UCSD-AML1 (cell line): ENCODE results near the gene SMAD3.

Experiments used
- DNase-seq: peaks from one replicate; lab custom pipeline; 2025; ENCODE audit not compliant: unreplicated experiment; lab: John Stamatoyannopoulos, UW

The SMAD3 gene

DNA sequence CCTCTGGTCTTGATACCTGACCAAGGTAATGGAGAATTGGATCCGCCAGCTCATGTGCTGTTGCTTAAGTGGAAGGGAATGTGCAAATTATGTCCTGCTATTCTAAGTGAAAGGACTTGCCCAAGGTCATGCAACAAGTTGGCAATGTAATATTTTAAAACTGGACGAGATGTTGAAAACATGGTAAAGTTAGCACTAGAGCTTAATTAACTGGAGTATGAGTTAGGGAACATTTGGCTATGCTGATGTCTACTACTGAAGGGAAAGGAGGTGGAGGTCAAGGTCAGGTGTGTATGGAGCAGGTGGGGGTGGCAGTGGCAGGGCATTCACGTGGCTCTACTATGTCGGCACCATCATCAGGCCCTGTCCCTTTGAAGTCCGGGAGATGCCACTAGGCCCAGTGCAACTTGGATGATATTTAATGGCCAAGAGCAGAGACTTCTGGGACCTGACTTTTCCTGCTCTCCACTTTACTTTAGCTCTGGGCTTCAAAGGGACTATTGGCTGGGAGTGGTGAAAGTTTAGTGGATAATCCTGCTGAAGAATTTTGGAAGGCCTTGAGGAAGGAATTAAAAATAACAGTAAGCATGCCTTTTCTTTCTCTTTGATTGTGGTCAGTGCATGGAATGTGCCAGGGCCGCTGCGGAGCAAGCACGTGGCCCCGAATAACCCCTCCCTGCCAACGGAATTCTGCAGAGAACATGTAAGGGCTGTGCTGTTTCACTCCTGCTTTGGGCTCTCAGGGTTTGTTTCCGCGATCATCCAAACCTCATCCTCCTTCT is 14.9 kb downstream of the SMAD3 start:
- DNase-seq = no peak

DNA sequence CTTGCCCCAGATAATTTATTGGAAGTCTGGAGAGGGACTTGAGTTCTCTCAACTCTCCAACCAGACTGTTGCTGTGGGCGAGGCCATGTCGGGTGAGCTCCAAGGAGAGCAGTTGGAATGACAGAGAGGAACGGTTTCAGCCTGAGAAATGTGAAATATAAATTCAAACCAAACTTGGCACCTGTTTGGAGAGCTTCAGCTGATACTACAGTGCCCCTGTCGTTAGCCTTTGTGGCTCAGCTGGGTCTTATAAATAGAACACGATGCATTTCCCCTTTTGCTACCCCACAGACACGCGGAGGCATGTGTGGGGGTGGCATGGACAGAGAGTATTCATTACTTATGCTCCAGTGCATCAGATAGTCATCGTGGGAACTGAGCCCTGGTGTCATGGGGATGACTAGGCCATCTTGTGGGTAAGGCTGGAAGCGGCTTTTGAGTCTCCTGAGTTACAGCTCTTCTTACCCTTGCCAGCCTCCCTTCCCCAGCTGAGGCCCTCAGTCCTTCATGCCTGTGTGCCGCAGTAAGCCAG is 15.6 kb downstream of the SMAD3 start:
- DNase-seq = peak; percentile 81

DNA sequence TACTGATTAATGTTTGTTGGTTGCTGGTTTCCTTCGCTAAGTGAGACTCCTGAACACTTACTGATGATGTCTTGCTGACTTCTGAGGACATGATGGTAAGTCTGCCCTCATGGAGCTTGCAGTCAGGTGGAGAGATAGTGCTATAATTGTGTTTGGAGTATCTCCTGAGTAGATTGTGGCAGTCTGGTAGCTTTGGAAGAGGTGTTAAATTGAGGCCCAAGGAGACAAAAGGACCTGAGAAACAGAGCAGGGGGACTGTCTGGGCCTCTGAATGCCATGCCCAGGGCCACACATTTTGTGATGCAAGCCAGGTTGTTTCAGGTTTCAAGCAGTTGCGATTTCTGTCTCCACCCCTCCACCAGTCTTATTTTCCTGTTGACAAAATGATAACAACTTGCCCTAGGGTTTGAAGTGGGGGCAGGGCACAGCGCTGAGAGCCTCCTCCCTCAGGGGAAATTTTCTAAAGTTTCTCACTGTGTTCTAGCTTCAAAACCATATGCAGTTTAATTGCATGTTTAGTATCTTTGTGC is 16.7 kb downstream of the SMAD3 start:
- no peak for DNase-seq

DNA sequence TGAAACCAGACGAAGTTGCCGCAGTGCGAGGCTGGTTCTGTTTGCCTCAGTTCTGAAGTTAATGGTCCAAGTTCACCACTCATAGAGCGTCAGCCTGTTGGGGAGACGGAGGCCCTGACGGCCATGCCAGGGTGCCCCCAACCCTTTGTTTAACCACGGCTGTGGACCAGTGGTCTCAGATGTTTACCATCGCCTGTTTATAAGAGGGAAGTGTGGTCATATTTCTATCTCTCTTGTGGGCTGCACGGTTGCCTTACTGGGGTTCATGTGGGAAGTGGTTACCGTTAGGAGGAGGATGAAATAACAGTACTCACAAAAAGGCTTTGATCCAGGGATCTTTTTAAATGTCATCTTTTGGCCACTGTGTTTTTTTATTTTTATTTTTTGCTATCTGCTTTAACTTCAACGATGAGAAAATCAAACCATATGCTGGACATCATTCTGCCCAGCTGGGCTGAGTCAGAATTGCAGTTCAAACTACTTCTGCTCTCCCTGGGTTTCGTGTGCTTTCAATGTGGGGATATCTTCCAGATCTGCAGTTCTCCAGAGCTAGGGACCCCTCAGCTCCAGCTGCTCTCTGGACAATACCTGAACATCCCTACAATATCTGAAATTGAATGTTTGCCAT is 17.8 kb downstream of the SMAD3 start:
- DNase-seq = no peak

DNA sequence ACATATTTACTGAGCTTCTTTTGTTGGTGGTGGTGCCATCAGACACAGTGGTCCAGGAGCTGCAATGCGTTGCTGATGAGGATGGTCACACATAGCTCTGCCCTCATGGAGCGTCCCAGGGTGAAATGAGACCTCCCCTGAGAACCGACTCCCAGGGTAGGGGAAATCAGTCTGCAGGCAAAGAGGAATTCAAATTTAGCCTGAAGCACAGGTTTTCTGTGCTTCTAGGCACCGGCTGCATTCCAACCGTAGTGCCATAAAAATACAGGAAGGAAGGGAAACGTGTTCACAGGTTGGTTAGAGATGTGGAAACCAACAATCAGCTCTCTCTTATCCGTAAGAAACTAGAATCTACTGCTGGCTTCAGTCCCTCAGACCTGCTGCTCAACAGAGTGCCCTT is 19.2 kb downstream of the SMAD3 start:
- DNase-seq = no peak

DNA sequence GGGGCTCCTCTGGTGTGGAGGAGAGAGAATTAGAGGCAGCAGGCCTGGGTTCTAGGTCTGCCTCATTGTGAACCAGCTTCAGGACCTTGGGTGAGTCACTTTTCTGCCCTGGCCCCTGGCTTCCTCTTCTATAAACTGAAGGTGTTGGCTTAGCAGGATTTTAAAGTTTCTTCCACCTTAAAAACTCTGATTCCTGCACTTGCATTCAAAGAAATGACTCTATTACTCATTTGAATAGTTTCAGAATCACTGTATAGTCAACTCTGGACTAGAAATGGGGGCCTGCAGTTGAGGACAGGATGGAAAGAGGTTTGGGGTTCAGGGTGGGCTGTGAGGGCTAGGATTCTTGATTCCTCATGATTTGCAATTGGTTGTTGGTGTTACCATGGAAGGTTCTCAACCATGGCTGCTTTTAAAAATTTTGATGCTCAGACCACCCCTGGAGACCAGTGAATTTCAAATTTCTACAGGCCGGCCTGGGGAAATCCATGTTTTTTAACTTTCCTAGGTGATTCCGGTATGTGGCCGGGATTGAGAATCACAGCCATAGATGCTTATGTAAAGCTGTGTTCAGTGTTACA is 19.9 kb downstream of the SMAD3 start:
- DNase-seq = no peak

DNA sequence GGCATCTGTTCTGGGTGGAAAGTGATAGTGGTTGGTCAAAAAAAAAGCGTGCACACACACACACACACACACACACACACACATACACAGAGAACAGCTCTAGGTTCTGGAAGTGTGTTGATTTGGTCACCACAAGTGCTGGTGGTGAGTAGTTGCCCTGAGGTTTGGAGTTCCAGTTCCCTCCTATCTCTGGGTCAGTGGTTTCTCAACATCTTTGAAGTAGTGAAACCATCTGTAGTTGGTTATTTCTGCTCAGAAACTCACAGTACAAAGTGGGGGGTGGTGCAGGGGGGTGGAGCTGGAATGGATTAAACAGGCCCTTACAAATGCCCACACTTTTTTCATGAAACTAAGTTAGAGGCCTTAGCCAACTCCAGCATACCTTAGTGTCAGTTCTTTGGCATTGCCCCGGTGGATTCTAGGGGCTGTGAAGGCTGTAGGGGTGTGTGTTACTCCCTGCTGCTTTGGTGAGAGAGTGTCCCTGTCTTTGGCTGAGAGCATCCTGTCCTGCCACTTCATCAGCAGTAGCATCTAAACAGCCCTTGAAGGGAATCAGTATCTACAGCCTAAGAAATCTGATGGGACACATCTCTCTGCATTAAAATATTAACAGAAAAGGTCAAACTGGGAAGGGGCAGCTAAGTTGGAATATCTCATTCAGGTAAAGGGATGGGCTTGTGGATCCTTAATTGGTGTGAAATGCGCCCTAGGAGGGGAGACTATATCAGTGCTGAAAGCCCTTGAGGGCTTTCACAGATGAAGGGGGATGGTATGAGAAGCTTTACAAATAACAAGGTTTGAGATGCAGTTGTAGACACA is 20.6 kb downstream of the SMAD3 start:
- no peak for DNase-seq

DNA sequence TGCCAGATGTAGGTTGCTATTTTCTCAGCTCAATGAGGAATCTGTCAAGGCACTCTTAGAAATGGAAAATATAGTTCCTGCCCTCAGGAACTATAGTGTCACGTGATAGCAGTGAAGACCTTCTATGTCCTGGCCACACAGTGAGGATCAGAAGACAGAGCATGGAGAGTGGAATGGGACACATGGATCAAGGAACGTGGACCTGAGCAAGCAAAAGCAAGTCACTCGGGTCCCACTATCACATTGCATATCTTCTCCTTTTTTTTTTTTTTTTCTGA is 21.2 kb downstream of the SMAD3 start:
- no peak for DNase-seq

DNA sequence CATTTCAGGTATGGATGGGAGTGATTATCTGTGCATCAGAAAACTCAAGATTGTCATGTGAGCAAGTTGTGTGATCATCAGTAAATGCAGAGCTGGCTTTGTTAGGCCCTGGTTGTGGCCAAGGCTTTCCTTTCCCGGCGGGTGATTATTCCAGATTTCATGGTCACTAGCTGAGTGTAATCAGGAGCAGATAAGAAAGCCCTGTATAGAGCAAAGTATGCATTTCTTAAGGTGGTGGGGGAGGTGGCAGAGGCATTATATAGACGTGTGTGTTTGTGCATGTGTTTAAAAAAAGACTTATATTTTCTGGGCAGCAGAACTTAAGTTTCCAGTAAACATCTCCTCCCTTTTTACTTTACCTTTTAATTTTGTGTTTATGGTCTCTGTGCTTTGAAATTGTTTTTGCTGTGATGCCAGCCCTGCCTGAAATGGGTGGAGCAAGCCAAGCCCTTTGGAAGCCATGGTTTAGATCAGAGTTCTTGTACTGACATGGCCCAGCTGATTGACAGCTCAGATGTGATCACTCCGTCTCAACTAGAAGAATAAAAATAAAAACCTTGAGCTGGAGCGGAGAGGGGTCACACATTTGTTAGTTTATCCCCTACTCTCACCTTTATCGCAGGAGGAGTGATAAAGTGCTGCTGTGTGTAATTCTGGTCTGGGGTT is 22.2 kb downstream of the SMAD3 start:
- DNase-seq = no peak

DNA sequence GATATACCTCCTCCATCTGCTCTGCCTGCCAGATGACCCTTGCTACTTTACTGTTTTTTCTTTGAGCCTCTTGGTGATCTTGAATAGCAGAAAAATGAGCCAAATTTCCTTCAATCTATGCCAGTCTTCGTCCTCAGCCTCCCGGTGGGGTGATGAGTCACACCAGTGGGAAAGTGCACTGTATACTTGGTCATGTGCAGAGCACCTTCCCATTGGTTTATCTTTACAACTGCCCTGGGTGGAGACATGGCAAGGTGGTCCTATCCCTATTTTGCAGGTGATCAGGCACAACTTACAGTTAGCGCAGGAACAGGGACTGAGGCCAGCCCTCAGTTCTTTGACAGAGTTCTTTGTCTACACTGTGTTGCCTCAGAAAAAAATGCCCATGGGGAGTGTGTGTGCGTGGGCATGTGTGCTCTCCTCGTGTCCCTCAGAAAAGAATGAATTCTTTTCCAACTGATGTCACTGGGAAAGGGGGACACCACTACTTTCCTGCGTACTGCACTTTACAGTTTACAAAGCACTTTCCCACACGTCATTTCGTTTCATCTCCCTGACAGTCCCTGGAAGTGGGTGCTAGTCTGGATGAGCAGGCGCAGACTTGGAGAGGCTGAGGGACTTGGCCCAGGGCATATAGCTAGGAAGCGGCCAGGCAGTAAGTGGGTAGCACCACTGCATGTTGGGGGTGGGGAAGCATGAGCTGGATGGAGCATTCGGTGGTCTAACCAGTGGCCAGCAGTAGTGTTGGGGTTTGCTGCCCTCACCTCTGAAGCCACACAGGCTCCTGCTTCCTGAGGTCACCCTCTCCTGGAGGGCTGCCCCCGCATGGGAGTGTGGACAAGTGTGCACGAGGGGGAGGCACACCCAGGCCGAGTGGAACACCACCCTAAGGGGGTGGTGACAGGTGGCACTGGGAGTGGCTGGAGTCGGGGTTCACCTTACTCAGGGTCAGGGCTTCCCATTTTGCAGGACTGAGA is 24.1 kb downstream of the SMAD3 start:
- DNase-seq = no peak

DNA sequence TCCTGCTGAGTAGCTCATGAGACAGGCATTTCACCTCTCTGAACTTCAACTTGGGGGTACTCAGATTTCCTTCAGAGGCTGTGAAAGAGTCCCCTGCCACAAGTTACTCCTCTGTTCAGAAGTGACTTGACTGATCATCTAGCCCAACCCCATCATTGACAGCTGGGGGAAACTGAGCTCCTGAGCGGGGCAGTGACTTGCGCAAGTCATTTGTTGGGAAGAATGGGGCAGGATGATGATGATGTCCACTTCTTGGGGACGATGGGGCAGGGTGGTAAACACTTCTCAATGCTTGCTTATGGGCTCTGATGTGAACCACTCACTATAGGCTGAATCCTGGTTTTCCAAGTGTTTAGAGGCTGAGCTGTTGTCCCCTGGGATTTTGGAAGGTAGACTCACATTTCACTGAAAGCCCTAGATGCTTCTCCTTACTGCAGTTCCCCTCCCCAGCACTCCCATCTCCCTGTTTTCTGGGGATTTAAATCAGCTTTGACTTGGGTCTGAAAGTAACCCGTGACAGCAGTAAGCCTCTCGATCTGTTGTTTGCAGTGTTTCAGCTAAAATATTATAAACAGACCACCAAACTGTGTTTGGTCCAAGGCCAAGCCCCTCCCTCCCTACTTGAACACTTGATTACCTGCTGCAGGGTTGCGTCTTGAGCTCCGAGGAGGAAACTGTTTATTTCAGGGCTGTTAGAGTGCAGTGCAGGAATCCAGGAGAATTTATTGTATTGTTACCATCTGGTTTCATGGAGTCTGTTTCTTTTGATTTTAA is 25.1 kb downstream of the SMAD3 start:
- DNase-seq = no peak

DNA sequence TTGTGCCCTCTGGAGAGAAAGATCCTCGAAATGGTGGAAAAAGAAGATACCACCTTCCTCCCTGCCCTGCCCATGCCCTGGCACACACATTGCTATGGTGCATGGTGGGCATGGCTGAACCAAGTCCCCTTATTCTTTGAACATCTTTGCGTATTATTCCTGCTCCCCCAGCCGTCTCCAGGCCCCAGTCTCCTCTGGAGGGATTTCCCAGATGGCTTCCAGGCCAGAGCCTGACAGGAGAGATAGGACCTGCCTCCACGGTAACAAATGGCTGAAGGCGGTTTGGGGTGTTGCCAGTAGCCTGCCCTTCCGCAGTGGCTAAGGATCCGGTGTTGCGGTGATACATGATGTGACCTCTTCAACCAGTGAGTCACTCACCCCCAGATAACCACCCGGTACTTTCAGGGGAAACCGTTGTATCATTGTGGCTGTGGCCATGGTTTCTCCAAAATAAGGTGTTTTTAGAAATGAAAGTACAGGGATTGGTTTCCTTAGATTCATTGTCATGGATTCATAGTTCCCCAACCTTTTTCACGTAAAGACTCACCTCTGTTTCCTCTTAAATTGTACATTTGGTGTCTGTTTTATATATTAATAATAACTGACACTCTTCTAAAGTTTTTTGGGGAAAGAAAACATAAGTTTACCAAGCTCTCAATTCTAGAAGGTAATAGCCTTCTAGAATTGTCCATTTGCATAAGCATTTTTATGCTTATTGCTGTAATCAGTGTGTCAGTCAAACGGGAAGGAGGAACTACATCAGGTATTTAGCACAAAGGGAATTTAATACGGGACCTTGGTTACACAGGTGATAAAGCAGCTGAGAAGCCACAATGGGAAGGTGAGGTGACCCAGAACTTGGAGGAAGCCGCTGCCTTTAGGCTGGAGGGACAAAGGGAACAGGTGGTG is 25.9 kb downstream of the SMAD3 start:
- peak; percentile 82 for DNase-seq

DNA sequence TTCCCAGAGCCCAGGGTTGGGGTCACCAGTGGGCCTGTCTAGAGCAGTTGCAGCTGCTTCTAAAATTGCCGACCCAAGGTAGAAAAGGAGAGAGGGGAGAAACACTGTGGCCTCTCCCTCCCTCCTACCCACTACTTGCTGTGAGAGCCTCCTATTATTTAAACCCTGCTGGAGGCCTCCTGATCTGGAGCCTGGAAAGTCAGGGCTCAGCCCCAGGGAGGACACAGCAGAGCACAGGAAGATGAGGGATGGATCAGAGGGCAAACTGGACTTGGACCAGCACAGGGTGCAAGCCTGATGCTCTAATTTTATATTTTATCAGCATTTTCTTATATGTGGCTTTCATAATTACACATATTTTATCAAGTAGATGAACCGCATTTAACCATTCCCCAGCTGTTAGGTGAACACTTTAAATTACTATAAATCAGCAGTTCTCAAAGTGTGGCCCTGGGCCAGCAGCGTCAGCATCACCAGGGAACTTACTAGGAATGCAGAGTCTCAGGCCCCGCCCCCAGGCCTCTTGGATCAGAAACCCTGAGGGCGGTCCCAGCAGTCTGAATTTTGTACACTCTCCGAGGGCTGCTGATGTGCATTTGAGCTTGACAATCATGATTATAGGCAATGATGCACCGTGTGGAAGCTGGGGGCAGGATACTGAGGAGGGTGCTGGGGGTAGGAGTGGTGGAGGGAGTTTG is 26.7 kb downstream of the SMAD3 start:
- DNase-seq = no peak

DNA sequence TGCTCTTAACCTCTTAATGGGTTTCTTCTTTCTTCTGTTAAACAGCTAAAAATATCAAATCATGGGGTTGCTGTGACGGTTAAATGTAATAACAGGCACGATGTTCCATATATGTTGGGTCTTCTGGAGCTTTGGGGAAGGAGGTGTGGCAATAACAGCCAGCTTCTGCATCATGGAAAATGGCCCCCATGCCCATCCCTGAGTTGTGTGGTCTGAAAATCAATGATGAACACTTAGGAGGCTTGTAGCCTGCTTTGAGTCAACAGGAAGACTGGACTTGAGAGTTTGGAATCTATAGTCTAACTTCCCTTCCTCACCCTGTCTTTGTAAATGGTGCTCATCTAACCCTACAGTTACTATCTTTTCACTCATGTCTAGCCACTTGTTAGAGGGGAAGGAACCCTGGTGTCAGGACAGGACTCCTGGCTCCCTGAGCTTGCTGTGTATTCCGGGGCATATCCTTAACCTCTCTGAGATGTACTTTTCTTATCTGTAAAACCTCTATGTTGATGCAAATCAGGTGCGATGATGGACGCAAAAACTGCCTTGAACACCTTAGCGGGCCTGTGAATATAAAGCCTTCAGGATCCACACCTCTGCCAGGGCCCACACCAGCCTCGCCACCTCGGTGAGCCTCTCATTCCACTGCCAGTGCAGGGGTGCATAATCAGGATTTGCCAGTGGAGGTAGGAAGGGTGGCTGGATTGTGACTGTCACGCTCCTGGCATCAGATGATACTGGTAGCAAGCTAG is 27.5 kb downstream of the SMAD3 start:
- DNase-seq = no peak

DNA sequence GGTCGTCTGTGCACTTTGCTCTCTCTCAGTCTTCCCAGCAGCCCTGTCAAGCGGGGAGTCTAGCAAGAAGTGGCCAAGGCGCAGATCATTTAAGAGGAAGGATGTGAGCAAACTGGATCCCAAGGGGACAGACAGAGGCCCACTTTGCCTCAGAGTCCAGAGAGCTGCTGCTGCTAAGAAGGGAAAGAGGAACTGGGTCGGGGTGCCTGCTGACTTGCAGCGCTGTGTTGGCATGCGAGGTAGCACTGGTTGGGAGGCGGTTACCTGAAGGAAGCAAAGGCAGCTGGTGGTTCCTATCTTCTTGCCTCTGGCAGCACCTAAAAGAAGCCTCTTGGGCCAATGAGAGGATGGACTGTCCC is 28.1 kb downstream of the SMAD3 start:
- DNase-seq = peak; percentile 69

DNA sequence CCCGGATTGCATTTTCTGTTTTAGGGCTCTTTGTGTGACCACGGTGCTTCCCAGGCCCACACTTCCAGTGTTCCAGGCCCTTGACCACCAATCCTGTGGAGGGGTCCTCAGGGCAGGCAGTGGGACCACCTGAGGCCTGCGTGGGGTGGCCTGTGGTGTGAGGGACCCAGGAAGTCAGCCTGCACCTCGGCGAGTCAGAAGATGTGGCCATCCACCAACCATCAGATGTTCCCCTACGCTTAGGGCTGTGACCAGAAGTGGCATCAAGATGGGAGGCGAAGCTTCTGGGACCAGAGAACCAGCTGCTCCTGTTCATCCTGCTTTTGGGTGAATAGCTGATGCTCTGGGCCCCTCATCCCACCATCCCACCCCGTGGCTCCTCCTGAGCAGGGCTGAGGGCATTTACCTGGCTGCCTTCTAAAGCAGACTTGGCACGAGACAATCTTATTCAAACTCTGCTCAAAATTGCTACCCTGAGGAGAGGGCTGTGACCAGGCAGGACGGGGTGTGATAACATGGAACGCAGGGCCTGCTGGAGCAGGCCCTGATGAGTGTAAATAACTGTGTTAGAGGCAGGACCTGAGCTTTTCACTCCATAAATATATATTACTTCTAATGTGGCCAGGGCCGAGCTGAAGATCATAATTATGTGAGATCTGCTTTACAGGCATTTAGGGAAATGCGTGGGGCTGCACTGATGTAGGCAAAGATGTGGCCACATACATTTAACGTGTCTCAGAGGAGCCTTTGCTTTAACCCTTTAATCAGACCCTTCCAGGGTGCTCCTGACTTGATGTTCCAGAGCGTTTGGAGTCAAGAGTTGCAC is 28.8 kb downstream of the SMAD3 start:
- no peak for DNase-seq
